ENCODE data around the gene BMPER.
A peak's percentile ranks its signal among the peaks of the same experiment; 100 is the strongest.

Gene BMPER

DNA sequence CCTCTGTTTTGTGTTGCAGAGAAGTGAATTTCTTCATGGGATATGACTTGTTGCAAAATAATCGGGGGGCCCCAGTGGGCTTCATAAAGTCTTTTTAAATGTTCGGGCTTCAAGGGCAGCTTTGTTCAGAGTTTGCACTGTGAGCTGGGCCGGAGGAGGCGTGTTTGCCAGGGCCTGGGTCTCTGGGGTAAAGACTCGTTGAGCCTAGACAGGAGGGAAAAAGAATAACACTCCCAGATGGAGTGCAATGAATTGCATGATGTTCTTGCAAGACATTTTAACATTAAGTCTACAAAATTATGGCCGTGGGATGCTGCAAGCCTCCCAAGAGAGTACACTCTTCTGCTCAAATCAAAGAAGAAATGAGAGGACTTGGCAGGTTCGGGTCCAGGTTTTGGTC, 23.6 kb downstream of the BMPER start:
- no peak overlapping the region for H3K4me3 ChIP-seq (ENCODE audit: low read length)
- no peak for DNase-seq (ENCODE audit: low read depth)
- TF ChIP-seq, protein P1, sequence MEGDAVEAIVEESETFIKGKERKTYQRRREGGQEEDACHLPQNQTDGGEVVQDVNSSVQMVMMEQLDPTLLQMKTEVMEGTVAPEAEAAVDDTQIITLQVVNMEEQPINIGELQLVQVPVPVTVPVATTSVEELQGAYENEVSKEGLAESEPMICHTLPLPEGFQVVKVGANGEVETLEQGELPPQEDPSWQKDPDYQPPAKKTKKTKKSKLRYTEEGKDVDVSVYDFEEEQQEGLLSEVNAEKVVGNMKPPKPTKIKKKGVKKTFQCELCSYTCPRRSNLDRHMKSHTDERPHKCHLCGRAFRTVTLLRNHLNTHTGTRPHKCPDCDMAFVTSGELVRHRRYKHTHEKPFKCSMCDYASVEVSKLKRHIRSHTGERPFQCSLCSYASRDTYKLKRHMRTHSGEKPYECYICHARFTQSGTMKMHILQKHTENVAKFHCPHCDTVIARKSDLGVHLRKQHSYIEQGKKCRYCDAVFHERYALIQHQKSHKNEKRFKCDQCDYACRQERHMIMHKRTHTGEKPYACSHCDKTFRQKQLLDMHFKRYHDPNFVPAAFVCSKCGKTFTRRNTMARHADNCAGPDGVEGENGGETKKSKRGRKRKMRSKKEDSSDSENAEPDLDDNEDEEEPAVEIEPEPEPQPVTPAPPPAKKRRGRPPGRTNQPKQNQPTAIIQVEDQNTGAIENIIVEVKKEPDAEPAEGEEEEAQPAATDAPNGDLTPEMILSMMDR (IDR thresholded peaks at IDR 0.05; ENCODE audit: insufficient read depth, low read depth, low read length, missing control alignments) = no peak

DNA sequence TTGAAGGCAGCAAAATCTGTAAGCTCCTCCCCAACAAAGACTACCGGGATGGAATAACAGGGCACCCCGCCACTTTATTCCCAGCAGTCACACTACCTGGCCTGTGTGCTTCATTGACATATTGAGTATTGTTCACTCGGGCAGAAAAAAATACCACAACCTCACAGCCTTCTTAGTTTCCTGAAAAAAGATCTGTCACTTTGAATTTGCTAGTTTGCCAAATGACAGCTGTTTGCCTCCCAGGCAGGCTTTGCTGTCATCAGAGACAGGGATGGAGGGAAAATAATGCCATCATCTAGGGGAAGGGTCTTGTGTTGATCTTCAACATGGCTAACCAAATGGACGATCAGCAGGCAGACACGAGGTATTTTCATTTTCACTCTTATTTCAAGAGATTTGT, 26.9 kb downstream of the BMPER start:
- H3K4me3 ChIP-seq (ENCODE audit: low read length) = no peak overlapping the region
- TF ChIP-seq, protein P1 (IDR thresholded peaks at IDR 0.05; ENCODE audit: insufficient read depth, low read depth, low read length, missing control alignments) = no peak
- DNase-seq (ENCODE audit: low read depth) = no peak

DNA sequence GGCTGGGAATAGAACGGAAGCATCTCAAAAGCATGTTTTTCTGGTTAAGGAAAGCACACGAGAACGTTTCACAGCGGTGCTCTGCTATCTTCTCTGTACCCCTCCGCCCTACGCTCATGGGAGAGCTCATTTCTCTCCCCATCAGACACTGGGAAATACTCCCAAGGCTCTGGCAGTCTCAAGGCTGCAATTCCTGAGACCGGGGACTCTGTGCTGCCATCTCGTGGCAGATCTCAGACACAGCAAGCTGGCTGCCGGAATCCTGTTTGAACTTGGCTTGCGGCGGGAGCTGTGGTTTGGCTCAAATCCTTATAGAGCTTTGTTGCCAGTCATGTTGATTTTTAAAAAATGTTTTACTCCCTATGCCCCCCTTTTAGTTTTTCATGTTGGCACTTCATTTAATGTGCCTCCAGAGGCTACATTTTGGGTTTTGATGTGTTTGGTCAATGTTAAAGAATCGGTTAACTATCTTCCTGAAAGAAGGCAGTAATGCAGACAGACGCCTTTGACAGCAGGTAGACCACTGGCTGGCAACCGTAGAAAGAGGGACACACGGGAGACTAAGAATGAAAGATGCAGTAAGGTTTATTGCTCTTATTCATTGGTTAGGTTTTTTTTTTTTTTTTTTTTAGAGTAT, 27.6 kb downstream of the BMPER start:
- H3K4me3 ChIP-seq (ENCODE audit: low read length) = no peak overlapping the region
- TF ChIP-seq, protein P1 (IDR thresholded peaks at IDR 0.05; ENCODE audit: insufficient read depth, low read depth, low read length, missing control alignments) = peak; percentile 99

DNA sequence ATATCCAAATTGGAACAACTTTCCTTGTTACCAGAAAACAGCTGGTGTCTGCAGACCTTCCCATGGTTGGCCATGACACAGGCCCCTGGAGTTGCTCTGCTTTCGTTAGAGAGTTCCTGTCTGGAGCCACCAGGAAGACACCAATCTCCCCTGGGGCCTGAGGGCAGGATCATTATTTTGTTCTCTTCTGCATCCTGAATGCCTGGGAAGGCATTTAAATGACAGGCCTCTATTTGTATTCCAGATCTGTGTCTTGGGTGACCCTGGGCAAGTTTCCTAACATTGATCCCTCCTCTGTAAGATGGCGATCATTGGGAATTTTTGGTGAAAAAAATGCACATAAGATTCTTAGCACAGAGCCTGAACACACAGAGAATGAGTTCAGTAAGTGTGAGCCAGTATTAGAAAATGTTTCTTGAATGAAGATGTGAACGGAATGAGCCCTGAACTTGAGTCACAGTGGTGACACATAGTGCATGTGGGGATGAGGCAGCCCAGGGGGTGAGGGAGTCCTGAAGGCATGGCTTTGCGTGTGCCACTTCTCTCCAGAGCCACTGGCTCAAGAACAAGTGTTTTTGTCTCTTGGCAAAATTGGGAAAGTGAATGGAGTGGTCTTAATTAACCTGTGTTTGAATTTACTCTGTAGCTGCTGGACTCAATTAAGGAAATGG, 28.4 kb downstream of the BMPER start:
- peak; percentile 93 for DNase-seq (ENCODE audit: low read depth)
- H3K4me3 ChIP-seq (ENCODE audit: low read length) = no peak overlapping the region
- TF ChIP-seq, protein P1 (IDR thresholded peaks at IDR 0.05; ENCODE audit: insufficient read depth, low read depth, low read length, missing control alignments) = no peak

More for the DNA sequence above, 27.6 kb downstream of the BMPER start:
- DNase-seq (ENCODE audit: low read depth) = peak; percentile 86

DNA sequence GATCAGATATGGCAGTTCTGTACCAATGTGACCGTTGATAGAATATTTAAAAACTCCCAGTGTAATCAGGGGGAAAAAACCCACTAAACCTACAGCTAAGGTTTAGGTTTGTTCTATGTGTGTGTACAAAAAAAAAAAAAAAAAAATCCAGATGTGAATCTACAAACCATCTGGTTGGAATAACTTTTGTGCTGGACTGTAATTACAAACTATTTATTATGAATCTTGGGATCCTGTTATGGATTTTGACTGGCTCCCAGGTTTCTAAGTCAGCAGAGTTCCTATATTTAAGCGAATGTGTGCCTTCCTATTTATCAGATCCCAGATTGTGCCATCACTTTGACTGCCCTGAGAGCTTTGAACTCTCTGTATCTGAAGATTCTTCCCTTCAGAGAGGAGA, 29.1 kb downstream of the BMPER start:
- TF ChIP-seq, protein P1 (IDR thresholded peaks at IDR 0.05; ENCODE audit: insufficient read depth, low read depth, low read length, missing control alignments) = no peak
- no peak for DNase-seq (ENCODE audit: low read depth)
- H3K4me3 ChIP-seq (ENCODE audit: low read length) = no peak overlapping the region

DNA sequence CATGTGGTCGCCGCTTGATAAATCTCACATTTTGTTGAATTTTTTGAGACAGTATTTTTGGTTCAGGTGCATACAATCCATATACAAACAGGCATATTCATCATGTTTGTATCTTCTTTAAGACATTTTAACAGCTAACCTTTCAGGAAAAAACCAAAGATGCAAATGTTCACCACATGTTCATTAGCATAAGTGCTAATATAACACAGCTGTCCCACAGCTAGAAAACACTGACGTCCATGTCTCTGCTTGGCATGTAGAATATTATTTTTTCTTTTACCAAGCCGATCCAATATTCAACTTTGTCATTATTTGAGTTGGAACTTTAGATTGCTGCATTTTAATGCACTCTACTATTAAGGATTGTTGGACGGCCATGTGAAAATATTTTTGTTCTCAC, 31.2 kb downstream of the BMPER start:
- H3K4me3 ChIP-seq (ENCODE audit: low read length) = no peak overlapping the region
- DNase-seq (ENCODE audit: low read depth) = no peak
- TF ChIP-seq, protein P1 (IDR thresholded peaks at IDR 0.05; ENCODE audit: insufficient read depth, low read depth, low read length, missing control alignments) = no peak

DNA sequence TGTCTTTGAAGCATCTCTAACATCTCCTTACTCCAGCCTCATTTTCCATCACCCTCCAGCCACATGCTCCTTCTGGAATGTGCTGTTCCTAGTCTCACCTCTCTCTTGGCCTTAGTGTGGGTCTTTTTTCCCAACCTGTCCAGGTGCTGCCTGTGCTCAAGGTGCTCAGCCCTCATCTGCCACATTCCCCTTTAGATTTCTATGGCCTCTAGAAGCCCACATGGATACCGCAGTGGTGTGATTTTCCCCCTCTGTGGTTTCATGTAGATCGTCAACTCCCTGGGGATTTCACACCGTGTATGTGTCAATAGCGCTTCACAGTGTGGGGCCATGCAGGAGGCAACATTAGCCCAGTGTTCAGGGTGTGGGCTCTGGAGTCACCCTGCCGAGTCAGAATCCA, 32.5 kb downstream of the BMPER start:
- no peak overlapping the region for H3K4me3 ChIP-seq (ENCODE audit: low read length)
- DNase-seq (ENCODE audit: low read depth) = no peak
- TF ChIP-seq, protein P1 (IDR thresholded peaks at IDR 0.05; ENCODE audit: insufficient read depth, low read depth, low read length, missing control alignments) = no peak
